ENCODE measurements around the gene NRIP3.

NRIP3 gene

GRCh38 chr11:9003573-9004182 lies at the start of gene NRIP3:
NRIP3 (minus strand) TSS chr11:9004001; CDS start chr11:9003935, 66 bp downstream.
- DNase-seq, result peak; percentile 70

- DNase-seq, result no peak
These were observed 48.5 kb upstream of the NRIP3 start for GRCh38 chr11:9052316-9052715.

GRCh38 chr11:9049959-9050358 lies 46.2 kb upstream of the NRIP3 start:
- DNase-seq, result no peak

GRCh38 chr11:9047964-9048523 lies 44.2 kb upstream of the NRIP3 start:
- DNase-seq, result no peak

GRCh38 chr11:9046481-9046880 lies 42.7 kb upstream of the NRIP3 start:
- no peak for DNase-seq

GRCh38 chr11:9042488-9042887 lies 38.7 kb upstream of the NRIP3 start:
- DNase-seq, result no peak

- no peak for DNase-seq
These were observed 37.9 kb upstream of the NRIP3 start for GRCh38 chr11:9041747-9042146.

GRCh38 chr11:9040410-9040809 lies 36.6 kb upstream of the NRIP3 start:
- DNase-seq, result no peak

- DNase-seq, result no peak
These were observed 36.1 kb upstream of the NRIP3 start for GRCh38 chr11:9039863-9040262.

GRCh38 chr11:9039198-9039597 lies 35.4 kb upstream of the NRIP3 start:
- no peak for DNase-seq

GRCh38 chr11:9038541-9038940 lies 34.7 kb upstream of the NRIP3 start:
- DNase-seq, result no peak

GRCh38 chr11:9037963-9038362 lies 34.2 kb upstream of the NRIP3 start:
- no peak for DNase-seq

GRCh38 chr11:9037046-9037780 lies 33.4 kb upstream of the NRIP3 start:
- no peak for DNase-seq

GRCh38 chr11:9030601-9031000 lies 26.8 kb upstream of the NRIP3 start:
- no peak for DNase-seq

- DNase-seq, result no peak
These were observed 25.6 kb upstream of the NRIP3 start for GRCh38 chr11:9029422-9029821.

- DNase-seq, result no peak
These were observed 24.8 kb upstream of the NRIP3 start for GRCh38 chr11:9028581-9028980.

GRCh38 chr11:9025101-9025850 lies 21.5 kb upstream of the NRIP3 start:
- no peak for DNase-seq

- no peak for DNase-seq
These were observed 19.3 kb upstream of the NRIP3 start for GRCh38 chr11:9022961-9023680.

- no peak for DNase-seq
These were observed 17.1 kb upstream of the NRIP3 start for GRCh38 chr11:9020916-9021315.

GRCh38 chr11:9019861-9020260 lies 16.1 kb upstream of the NRIP3 start:
- no peak for DNase-seq

GRCh38 chr11:9017773-9018172 lies 14.0 kb upstream of the NRIP3 start:
- DNase-seq, result no peak

GRCh38 chr11:9016916-9017642 lies 13.3 kb upstream of the NRIP3 start:
- no peak for DNase-seq
